H9 (cell line): ENCODE data around the gene ANKRD17. TPM values are rescaled to one million over a fixed set of nuclear protein-coding genes. Genes with fewer than 3 reads are reported as not detected.

ENCODE experiments used
- DNase-seq: peaks from one replicate; pipeline ENCODE4 v3.0.0-alpha.2; 2017
- H2AFZ ChIP-seq: one replicate; pipeline ENCODE4 v1.6.1; 2013; ENCODE audit warnings: mild to moderate bottlenecking, low read length, control low read depth, moderate library complexity
- H2AK5ac ChIP-seq: 2 replicates; pipeline ENCODE4 v1.6.1; 2013; ENCODE audit warnings: low read length, control low read depth, mixed read lengths; ENCODE audit not compliant: insufficient read length
- H2BK120ac ChIP-seq: one replicate; pipeline ENCODE4 v1.6.1; 2013; ENCODE audit warnings: low read depth, mild to moderate bottlenecking, low read length, control low read depth, inconsistent platforms; ENCODE audit not compliant: poor library complexity, severe bottlenecking
- H2BK12ac ChIP-seq: 2 replicates; pipeline ENCODE4 v1.6.1; 2013; ENCODE audit warnings: low read length, control low read depth, mixed read lengths, low read depth; ENCODE audit not compliant: insufficient read length
- H2BK15ac ChIP-seq: 2 replicates; pipeline ENCODE4 v1.6.1; 2013; ENCODE audit warnings: low read depth, low read length, control low read depth
- H2BK20ac ChIP-seq: one replicate; pipeline ENCODE4 v1.6.1; 2013; ENCODE audit warnings: low read depth, mild to moderate bottlenecking, low read length, control low read depth, inconsistent platforms; ENCODE audit not compliant: poor library complexity, severe bottlenecking
- H2BK5ac ChIP-seq: 2 replicates; pipeline ENCODE4 v1.6.1; 2013; ENCODE audit warnings: low read length, control low read depth, mixed read lengths; ENCODE audit not compliant: insufficient read length
- H3K14ac ChIP-seq: 2 replicates; pipeline ENCODE4 v1.6.1; 2013; ENCODE audit warnings: low read length, control low read depth; ENCODE audit not compliant: insufficient read depth
- H3K18ac ChIP-seq: 2 replicates; pipeline ENCODE4 v1.6.1; 2013; ENCODE audit warnings: low read depth, mild to moderate bottlenecking, mixed read lengths, low read length, control low read depth; ENCODE audit not compliant: insufficient read length
- H3K23ac ChIP-seq: 2 replicates; pipeline ENCODE4 v1.6.1; 2013; ENCODE audit warnings: low read length, control low read depth, mixed read lengths, low read depth; ENCODE audit not compliant: insufficient read length
- H3K23me2 ChIP-seq: 2 replicates; pipeline ENCODE4 v1.6.1; 2013; ENCODE audit warnings: low read depth, mild to moderate bottlenecking, mixed read lengths, low read length, control low read depth; ENCODE audit not compliant: insufficient read length, poor library complexity, severe bottlenecking
- H3K27ac ChIP-seq: 2 replicates; pipeline ENCODE4 v1.5.1; 2013; ENCODE audit warnings: low read length, control low read depth, mixed read lengths, low read depth; ENCODE audit not compliant: insufficient read length
- H3K27me3 ChIP-seq: 2 replicates; pipeline ENCODE4 v1.6.1; 2013; ENCODE audit warnings: low read length, control low read depth, inconsistent platforms; ENCODE audit not compliant: insufficient read depth
- H3K4ac ChIP-seq: 2 replicates; pipeline ENCODE4 v1.6.1; 2013; ENCODE audit warnings: low read depth, mild to moderate bottlenecking, control low read depth, inconsistent platforms, low read length, moderate library complexity
- H3K4me1 ChIP-seq: 2 replicates; pipeline ENCODE4 v1.6.1; 2013; ENCODE audit warnings: low read length, control low read depth, inconsistent platforms; ENCODE audit not compliant: insufficient read depth
- H3K4me2 ChIP-seq: 2 replicates; pipeline ENCODE4 v1.6.1; 2013; ENCODE audit warnings: low read length, control low read depth, mixed read lengths; ENCODE audit not compliant: insufficient read length, insufficient read depth
- H3K56ac ChIP-seq: 2 replicates; pipeline ENCODE4 v1.6.1; 2013; ENCODE audit warnings: low read depth, mild to moderate bottlenecking, mixed read lengths, low read length, control low read depth; ENCODE audit not compliant: insufficient read length
- H3K79me1 ChIP-seq: 2 replicates; pipeline ENCODE4 v1.6.1; 2013; ENCODE audit warnings: low read depth, mild to moderate bottlenecking, moderate library complexity, low read length, control low read depth, inconsistent platforms; ENCODE audit not compliant: insufficient read depth, poor library complexity, severe bottlenecking
- H3K79me2 ChIP-seq: 2 replicates; pipeline ENCODE4 v1.6.1; 2013; ENCODE audit warnings: low read length, control low read depth, inconsistent platforms; ENCODE audit not compliant: insufficient read depth
- H3K9ac ChIP-seq: 2 replicates; pipeline ENCODE4 v1.6.1; 2013; ENCODE audit warnings: low read length, control low read depth, mixed read lengths; ENCODE audit not compliant: insufficient read length; ENCODE audit errors: extremely low read depth
- H3K9me3 ChIP-seq: one replicate; pipeline ENCODE4 v1.6.1; 2013; ENCODE audit warnings: low read depth, low read length, inconsistent platforms; ENCODE audit not compliant: control insufficient read depth
- H3T11ph ChIP-seq: one replicate; pipeline ENCODE4 v1.6.1; 2013; ENCODE audit warnings: mild to moderate bottlenecking, low read length, control low read depth, inconsistent platforms
- H4K20me1 ChIP-seq: one replicate; pipeline ENCODE4 v1.6.1; 2013; ENCODE audit not compliant: control insufficient read depth, insufficient read length, insufficient read depth
- H4K5ac ChIP-seq: 2 replicates; pipeline ENCODE4 v1.6.1; 2013; ENCODE audit warnings: low read depth, mild to moderate bottlenecking, mixed read lengths, low read length, control low read depth; ENCODE audit not compliant: insufficient read length
- H4K8ac ChIP-seq: replicated peaks from 2 replicates; pipeline ENCODE4 v1.6.1; 2013; ENCODE audit warnings: low read length, control low read depth, mixed read lengths, low read depth; ENCODE audit not compliant: insufficient read length
- H4K91ac ChIP-seq: 2 replicates; pipeline ENCODE4 v1.6.1; 2013; ENCODE audit warnings: low read depth, mild to moderate bottlenecking, moderate library complexity, mixed read lengths, low read length, control low read depth; ENCODE audit not compliant: insufficient read length
- H3K27ac Mint-ChIP-seq, 3 experiments: 2 replicates in 2 of 3; 3 replicates in 1 of 3; pipeline ENCODE4 v1.8.0; 2020 to 2021; ENCODE audit warnings: mixed read lengths in 3 of 3, mild to moderate bottlenecking in 1 of 3, moderate library complexity in 1 of 3
- H3K27me3 Mint-ChIP-seq: 2 replicates; pipeline ENCODE4 v1.8.0; 2021; ENCODE audit warnings: low read depth, mild to moderate bottlenecking, moderate library complexity, mixed read lengths
- H3K36me3 Mint-ChIP-seq, 3 experiments: 2 replicates in 2 of 3; 3 replicates in 1 of 3; pipeline ENCODE4 v1.8.0; 2020 to 2021; ENCODE audit warnings: low read depth in 3 of 3, mixed read lengths in 3 of 3; ENCODE audit not compliant: insufficient read depth in 1 of 3
- H3K4me1 Mint-ChIP-seq, 2 experiments: 2 replicates each; pipeline ENCODE4 v1.8.0; 2020; ENCODE audit warnings: mixed read lengths in 2 of 2
- H3K4me3 Mint-ChIP-seq, 2 experiments: 2 replicates in 1 of 2; 3 replicates in 1 of 2; pipeline ENCODE4 v1.8.0; 2020 to 2021; ENCODE audit warnings: mild to moderate bottlenecking in 2 of 2, mixed read lengths in 2 of 2, moderate library complexity in 1 of 2
- H3K9me3 Mint-ChIP-seq, 2 experiments: 2 replicates in 1 of 2; 3 replicates in 1 of 2; pipeline ENCODE4 v1.8.0; 2020; ENCODE audit warnings: mild to moderate bottlenecking in 2 of 2, mixed read lengths in 2 of 2, moderate library complexity in 1 of 2
- total RNA-seq: library from RNA; stranded (reverse); gene quantifications from 2 replicates; pipeline ENCODE4 v1.2.1, GENCODE V29; 2021
- TF ChIP-seq, protein P1 (sequence below): fragments of 200-600 bp; sonication (generic); conservative IDR thresholded peaks from 3 replicates; pipeline ENCODE4 v1.8.0; 2021; ENCODE audit warnings: antibody characterized with exemption, mild to moderate bottlenecking

Gene ANKRD17
- total RNA-seq, 1 experiment from 2014 or later, result 82.4 TPM

DNA sequence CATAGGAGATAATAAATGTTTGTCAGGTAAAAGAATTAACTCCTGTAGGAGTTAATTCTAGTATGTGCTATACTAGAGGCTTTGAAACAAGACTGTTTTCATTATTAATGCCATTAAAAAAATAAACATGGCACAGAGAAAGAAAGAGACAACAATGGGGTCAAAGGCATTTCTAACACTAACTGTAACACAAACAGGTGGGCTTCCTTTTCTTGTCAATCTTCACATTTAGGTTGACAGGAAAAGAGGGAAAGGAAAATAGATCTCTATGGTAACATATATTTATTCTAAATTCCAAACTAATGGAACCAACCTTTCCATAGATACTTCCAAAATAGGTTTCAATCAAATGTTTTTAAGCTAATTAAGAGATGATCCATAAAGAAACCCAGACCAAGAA lies 9.8 kb downstream of the ANKRD17 start:
- Histone ChIP-seq H3K9me3 (no peaks in the 10 kb centered on the region), H2BK12ac (no peak overlapping the region), H3K56ac (no peak overlapping the region), H4K20me1 (no peaks in the 10 kb centered on the region), H2BK15ac (no peak overlapping the region), H2BK20ac (no peak overlapping the region), H3K18ac (no peak overlapping the region), H2AK5ac (no peak overlapping the region), H3K23ac (no peak overlapping the region), H3K23me2 (no peaks in the 10 kb centered on the region), H3K27ac (no peak overlapping the region), H3K4me1 (peaks cover 6% of the 10 kb centered on the region; the same call in 1 of the 2 replicates), H3T11ph (no peak overlapping the region), H3K79me1 (peaks cover 8% of the 10 kb centered on the region), H3K4me2 (no peak overlapping the region), H4K91ac (no peak overlapping the region), H3K4ac (no peak overlapping the region), H3K14ac (no peak overlapping the region), H4K8ac (no peak overlapping the region), H2BK120ac (no peak overlapping the region), H3K9ac (no peak overlapping the region), H2AFZ (no peak overlapping the region), H3K27me3 (no peaks in the 10 kb centered on the region), H2BK5ac (no peak overlapping the region), H4K5ac (no peak overlapping the region), H3K79me2 (peaks cover 31% of the 10 kb centered on the region)
- Mint-ChIP-seq H3K4me1 (peaks cover 27 to 36% of the 10 kb centered on the region in 2 experiments), H3K27ac (no peak overlapping the region), H3K4me3 (no peak overlapping the region), H3K27me3 (no peaks in the 10 kb centered on the region), H3K9me3 (no peaks in the 10 kb centered on the region), H3K36me3 (peaks cover 10 to 26% (median 12%) of the 10 kb centered on the region in 3 experiments; a peak in 6 of 7 replicates)
- no peak for DNase-seq
- TF ChIP-seq, protein P1, sequence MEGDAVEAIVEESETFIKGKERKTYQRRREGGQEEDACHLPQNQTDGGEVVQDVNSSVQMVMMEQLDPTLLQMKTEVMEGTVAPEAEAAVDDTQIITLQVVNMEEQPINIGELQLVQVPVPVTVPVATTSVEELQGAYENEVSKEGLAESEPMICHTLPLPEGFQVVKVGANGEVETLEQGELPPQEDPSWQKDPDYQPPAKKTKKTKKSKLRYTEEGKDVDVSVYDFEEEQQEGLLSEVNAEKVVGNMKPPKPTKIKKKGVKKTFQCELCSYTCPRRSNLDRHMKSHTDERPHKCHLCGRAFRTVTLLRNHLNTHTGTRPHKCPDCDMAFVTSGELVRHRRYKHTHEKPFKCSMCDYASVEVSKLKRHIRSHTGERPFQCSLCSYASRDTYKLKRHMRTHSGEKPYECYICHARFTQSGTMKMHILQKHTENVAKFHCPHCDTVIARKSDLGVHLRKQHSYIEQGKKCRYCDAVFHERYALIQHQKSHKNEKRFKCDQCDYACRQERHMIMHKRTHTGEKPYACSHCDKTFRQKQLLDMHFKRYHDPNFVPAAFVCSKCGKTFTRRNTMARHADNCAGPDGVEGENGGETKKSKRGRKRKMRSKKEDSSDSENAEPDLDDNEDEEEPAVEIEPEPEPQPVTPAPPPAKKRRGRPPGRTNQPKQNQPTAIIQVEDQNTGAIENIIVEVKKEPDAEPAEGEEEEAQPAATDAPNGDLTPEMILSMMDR, result no peak
